Caco-2 (cell line): Measurements from ENCODE around the gene TXNRD2. TPM values are rescaled to one million over a fixed set of nuclear protein-coding genes. Genes with fewer than 3 reads are reported as not detected.
A peak's percentile ranks its signal among the peaks of the same experiment; 100 is the strongest.
"Not testable (repeated sequence)": the region's sequence is repeated elsewhere in the genome, so short reads cannot be mapped to it uniquely, and the experiment has no call there.

Source experiments
- BruUV-seq: library from RNA; stranded (reverse); fragments of 400-500 nt; replicated peaks from 2 replicates; lab custom pipeline; 2021; lab: Mats Ljungman, UMichigan
- CTCF ChIA-PET: fragments of 300-600 bp; sonication (Branson Sonifier 250); formaldehyde crosslinking; loops from one replicate; lab custom pipeline; 2022; ENCODE audit warnings: antibody characterized with exemption; lab: Charles Lee
- POLR2A ChIA-PET: fragments of 300-600 bp; sonication (Branson Sonifier 250); formaldehyde crosslinking; loops from one replicate; lab custom pipeline; 2022; ENCODE audit warnings: antibody characterized with exemption; lab: Charles Lee
- DNase-seq, 2 experiments: peaks; one replicate each; pipeline versions ENCODE4 v3.0.0 to v3.0.0-alpha.2; 2020 to 2022
- H3K27me3 ChIP-seq: replicated peaks from 2 replicates; pipeline ENCODE4 v1.6.0; 2011; ENCODE audit warnings: low read length; ENCODE audit not compliant: control insufficient read depth, insufficient read depth
- H3K36me3 ChIP-seq: 2 replicates; pipeline ENCODE4 v1.5.1; 2011; ENCODE audit warnings: low read length; ENCODE audit not compliant: control insufficient read depth, insufficient read depth
- H3K4me1 ChIP-seq: fragments of 250-450 bp; sonication (Bioruptor Pico); 2 replicates; pipeline ENCODE4 v1.5.1; 2020; ENCODE audit warnings: mild to moderate bottlenecking
- H3K4me3 ChIP-seq: 2 replicates; pipeline ENCODE4 v1.5.1; 2011; ENCODE audit warnings: low read depth, mild to moderate bottlenecking, control low read depth, low read length
- H3K9me3 ChIP-seq: fragments of 250-450 bp; sonication (Bioruptor Pico); 2 replicates; pipeline ENCODE4 v1.5.1; 2020; ENCODE audit warnings: mild to moderate bottlenecking, moderate library complexity
- H3K27ac Mint-ChIP-seq: one replicate; pipeline ENCODE4 v1.8.0; 2022; ENCODE audit warnings: mixed read lengths; ENCODE audit not compliant: unreplicated experiment
- H3K27me3 Mint-ChIP-seq: one replicate; pipeline ENCODE4 v1.8.0; 2022; ENCODE audit warnings: mixed read lengths; ENCODE audit not compliant: insufficient read depth, unreplicated experiment
- H3K36me3 Mint-ChIP-seq: one replicate; pipeline ENCODE4 v1.8.0; 2022; ENCODE audit warnings: mild to moderate bottlenecking, mixed read lengths; ENCODE audit not compliant: insufficient read depth, unreplicated experiment
- H3K4me1 Mint-ChIP-seq: one replicate; pipeline ENCODE4 v1.8.0; 2022; ENCODE audit warnings: low read depth, mixed read lengths; ENCODE audit not compliant: unreplicated experiment
- H3K4me3 Mint-ChIP-seq: one replicate; pipeline ENCODE4 v1.8.0; 2022; ENCODE audit warnings: mild to moderate bottlenecking, moderate library complexity, mixed read lengths; ENCODE audit not compliant: unreplicated experiment
- H3K9me3 Mint-ChIP-seq: one replicate; pipeline ENCODE4 v1.8.0; 2022; ENCODE audit warnings: mixed read lengths; ENCODE audit not compliant: unreplicated experiment
- intact Hi-C: fragments of 100-400 bp; cut with micrococcal nuclease; formaldehyde crosslinking; loops from one replicate; pipeline ENCODE4 v1.10.0; 2022; ENCODE audit not compliant: unreplicated experiment
- total RNA-seq: library from RNA; stranded (reverse); gene quantifications from 2 replicates; pipeline ENCODE4 v1.2.3, GENCODE V29; 2022
- TF ChIP-seq, protein P1 (sequence below), 2 experiments: fragments of 200-600 bp in 1 of 2; IDR thresholded peaks; 1 replicate in 1 of 2; 2 replicates in 1 of 2; pipeline versions ENCODE4 v1.5.1 to v1.8.0; 2011 to 2022; ENCODE audit warnings: antibody characterized with exemption in 1 of 2, control low read depth in 1 of 2, inconsistent platforms in 1 of 2, low read depth in 1 of 2, low read length in 1 of 2, mild to moderate bottlenecking in 1 of 2, moderate library complexity in 1 of 2; ENCODE audit not compliant: insufficient read depth in 1 of 2, severe bottlenecking in 1 of 2, unreplicated experiment in 1 of 2

The TXNRD2 gene
- total RNA-seq, 1 experiment from 2014 or later, result 44.8 TPM

DNA sequence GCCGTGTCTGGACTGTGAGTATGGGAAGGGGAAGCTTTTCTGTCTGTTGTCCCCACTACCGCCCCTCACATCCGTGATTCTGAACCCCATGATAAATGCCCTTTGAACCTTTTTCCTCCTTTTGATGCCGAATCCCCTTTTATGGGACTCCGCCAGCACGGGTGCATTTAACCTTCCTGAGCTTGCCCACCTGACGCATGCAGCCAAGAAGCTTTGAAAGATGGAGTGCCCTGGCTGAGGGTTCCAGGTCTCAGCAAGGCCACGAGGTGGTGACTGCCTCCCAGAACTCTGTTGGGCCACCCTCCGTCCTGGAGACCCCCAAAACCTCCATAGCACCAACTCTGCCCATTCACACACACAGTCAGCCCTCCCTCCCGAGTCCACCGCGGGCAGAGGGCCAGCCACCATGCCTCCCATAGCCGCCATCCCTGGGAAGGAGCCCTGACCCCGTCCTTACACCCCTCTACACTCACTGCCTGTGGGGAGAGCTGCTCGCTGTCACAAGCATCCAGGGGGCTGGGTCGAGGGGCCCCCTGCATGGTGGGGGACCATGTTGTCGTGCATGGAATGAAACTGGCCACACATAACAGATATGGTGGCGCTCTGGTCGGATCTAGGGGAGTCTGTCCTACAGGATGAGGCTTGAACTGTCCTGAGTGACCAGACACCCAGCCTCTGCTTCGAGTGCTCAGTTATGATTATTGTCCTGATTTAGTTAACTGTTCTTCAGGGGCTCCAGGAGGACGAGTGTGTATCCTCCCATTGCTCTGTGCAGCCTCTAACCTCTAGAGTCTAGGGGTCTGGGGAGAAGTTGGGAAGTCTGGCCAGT, 868 bp downstream of the TXNRD2 start:
- Mint-ChIP-seq H3K4me1 (peaks cover 13% of the 10 kb centered on the region), H3K9me3 (peaks cover 24% of the 10 kb centered on the region), H3K27me3 (no peaks in the 10 kb centered on the region), H3K36me3 (peaks cover 37% of the 10 kb centered on the region), H3K4me3 (peak overlapping the region; percentile 96), H3K27ac (peak overlapping the region; percentile 96)
- Histone ChIP-seq H3K36me3 (no peaks in the 10 kb centered on the region), H3K9me3 (no peaks in the 10 kb centered on the region; the same call in 1 of the 2 replicates), H3K27me3 (no peaks in the 10 kb centered on the region), H3K4me3 (peak overlapping the region; percentile 62), H3K4me1 (peaks cover 13% of the 10 kb centered on the region)
- intact Hi-C loops, result no loop called here
- DNase-seq, result no peak
- CTCF ChIA-PET, result interaction anchor here (0.5 to 2.9 kb wide), 3 partner anchors 13 to 184 kb away, joined by 3 to 17 read pairs (median 3); no protein-coding TSS in a partner anchor
- POLR2A ChIA-PET, result no interaction called here
- no TSS peak for BruUV-seq
- TF ChIP-seq, protein P1, sequence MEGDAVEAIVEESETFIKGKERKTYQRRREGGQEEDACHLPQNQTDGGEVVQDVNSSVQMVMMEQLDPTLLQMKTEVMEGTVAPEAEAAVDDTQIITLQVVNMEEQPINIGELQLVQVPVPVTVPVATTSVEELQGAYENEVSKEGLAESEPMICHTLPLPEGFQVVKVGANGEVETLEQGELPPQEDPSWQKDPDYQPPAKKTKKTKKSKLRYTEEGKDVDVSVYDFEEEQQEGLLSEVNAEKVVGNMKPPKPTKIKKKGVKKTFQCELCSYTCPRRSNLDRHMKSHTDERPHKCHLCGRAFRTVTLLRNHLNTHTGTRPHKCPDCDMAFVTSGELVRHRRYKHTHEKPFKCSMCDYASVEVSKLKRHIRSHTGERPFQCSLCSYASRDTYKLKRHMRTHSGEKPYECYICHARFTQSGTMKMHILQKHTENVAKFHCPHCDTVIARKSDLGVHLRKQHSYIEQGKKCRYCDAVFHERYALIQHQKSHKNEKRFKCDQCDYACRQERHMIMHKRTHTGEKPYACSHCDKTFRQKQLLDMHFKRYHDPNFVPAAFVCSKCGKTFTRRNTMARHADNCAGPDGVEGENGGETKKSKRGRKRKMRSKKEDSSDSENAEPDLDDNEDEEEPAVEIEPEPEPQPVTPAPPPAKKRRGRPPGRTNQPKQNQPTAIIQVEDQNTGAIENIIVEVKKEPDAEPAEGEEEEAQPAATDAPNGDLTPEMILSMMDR (IDR thresholded peaks at IDR 0.05; ENCODE audit: insufficient read depth in 1 of 2, low read depth in 1 of 2, low read length in 1 of 2, severe bottlenecking in 1 of 2, unreplicated experiment in 1 of 2), result no peak

DNA sequence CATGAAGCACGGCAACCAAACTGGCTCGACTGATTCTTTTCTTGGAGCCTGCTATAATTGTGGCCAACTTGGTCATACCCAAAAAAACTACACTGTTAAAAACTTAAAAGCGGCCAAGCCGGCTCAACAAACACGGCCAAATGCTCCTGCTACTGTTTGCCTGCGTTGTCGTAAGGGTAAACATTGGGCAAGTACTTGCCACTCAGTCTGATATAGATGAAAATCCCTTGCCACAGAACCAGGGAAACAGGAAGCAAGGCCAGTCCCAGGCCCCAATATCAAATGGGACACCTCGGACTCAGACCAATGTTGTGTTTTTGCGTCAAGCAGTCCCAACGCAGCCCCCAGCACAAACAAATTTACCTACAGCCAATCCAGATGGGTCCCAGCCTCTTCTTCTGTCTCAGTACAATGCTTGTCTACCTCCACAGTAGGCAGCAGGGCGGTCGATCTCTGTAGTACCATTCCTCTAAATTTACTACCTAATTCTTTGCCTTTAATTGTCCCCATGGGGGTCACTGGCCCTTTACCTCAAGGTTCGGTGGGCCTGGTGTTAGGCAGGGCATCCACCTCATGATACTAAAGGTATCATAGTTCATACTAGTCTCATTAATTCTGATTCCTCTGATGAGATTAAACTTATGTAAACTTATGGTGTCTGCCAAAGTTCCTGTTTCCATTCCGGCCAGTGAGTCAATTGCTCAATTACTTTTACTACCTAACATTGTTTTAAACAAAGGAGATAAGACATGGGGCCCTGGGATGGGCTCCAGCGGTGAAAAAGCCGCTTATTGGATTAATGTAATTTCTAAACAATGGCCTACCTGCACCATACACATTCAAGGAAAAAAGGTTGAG, 3.8 kb downstream of the TXNRD2 start:
- DNase-seq, result no peak
- H3K4me1 ChIP-seq, result peaks cover 11% of the 10 kb centered on the region
- no peaks in the 10 kb centered on the region for H3K36me3 ChIP-seq
- no peak overlapping the region for H3K4me3 ChIP-seq
- peaks cover 4% of the 10 kb centered on the region; the same call in 1 of the 2 replicates for H3K9me3 ChIP-seq
- POLR2A ChIA-PET, result no interaction called here
- Mint-ChIP-seq H3K27me3 (no peaks in the 10 kb centered on the region), H3K4me1 (peaks cover 7% of the 10 kb centered on the region), H3K36me3 (peaks cover 46% of the 10 kb centered on the region), H3K4me3 (no peak overlapping the region), H3K9me3 (peaks cover 28% of the 10 kb centered on the region), H3K27ac (peak overlapping the region; percentile 50)
- TF ChIP-seq, protein P1 (IDR thresholded peaks at IDR 0.05; ENCODE audit: insufficient read depth in 1 of 2, low read depth in 1 of 2, low read length in 1 of 2, severe bottlenecking in 1 of 2, unreplicated experiment in 1 of 2), result no peak
- BruUV-seq, result no TSS peak
- intact Hi-C loops, result no loop called here
- no peaks in the 10 kb centered on the region for H3K27me3 ChIP-seq
- CTCF ChIA-PET, result no interaction called here

DNA sequence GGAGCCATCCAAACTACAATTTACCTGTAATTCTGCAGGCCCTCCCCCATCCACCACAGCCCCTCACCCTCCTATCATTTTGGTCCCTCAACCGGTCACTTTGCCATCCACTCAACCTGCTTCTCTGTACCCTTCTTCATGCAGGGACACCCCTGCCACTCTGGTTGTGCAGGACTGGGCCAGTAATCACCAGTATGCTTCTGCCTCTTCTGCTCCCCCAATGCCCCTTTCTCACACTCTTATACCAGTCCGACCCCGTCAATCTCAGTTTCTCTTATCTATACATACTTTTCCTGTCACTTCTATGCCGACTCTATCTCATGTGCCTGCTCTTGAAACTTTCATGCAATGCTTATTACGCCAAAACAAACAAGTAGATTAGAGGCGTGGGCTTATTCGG, 5.1 kb downstream of the TXNRD2 start:
- no peaks in the 10 kb centered on the region for H3K27me3 Mint-ChIP-seq
- TF ChIP-seq, protein P1 (IDR thresholded peaks at IDR 0.05; ENCODE audit: insufficient read depth in 1 of 2, low read depth in 1 of 2, low read length in 1 of 2, severe bottlenecking in 1 of 2, unreplicated experiment in 1 of 2), result no peak
- ChIA-PET POLR2A (no interaction called here), CTCF (no interaction called here)
- H3K9me3 Mint-ChIP-seq, result peaks cover 28% of the 10 kb centered on the region
- no peaks in the 10 kb centered on the region for H3K36me3 ChIP-seq
- intact Hi-C loops, result no loop called here
- no TSS peak for BruUV-seq
- peaks cover 4% of the 10 kb centered on the region; the same call in 1 of the 2 replicates for H3K9me3 ChIP-seq
- peaks cover 7% of the 10 kb centered on the region; the same call in 1 of the 2 replicates for H3K4me1 ChIP-seq
- H3K4me3 Mint-ChIP-seq, result no peak overlapping the region
- peaks cover 7% of the 10 kb centered on the region for H3K4me1 Mint-ChIP-seq
- no peak for DNase-seq
- peaks cover 46% of the 10 kb centered on the region for H3K36me3 Mint-ChIP-seq
- H3K27me3 ChIP-seq, result no peaks in the 10 kb centered on the region
- H3K4me3 ChIP-seq, result no peak overlapping the region
- H3K27ac Mint-ChIP-seq, result peak overlapping the region; percentile 30

DNA sequence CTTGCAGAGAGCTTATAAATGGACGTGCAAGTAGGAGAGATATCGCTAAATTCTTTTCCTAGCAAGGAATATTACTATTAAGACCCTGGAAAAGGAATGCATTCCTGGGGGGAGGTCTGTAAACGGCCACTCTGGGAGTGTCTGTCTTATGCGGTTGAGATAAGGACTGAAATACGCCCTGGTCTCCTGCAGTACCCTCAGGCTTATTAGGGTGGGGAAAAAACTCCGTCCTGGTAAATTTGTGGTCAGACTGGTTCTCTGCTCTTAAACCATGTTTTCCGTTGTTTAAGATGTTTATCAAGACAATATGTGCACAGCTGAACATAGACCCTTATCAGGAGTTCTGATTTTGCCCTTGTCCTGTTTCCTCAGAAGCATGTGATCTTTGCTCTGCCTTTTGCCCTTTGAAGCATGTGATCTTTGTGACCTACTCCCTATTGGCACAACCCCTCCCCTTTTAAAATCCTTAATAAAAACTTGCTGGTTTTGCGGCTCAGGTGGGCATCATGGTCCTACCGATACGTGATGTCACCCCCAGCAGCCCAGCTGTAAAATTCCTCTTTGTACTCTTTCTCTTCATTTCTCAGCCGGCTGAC, 6.4 kb downstream of the TXNRD2 start:
- H3K4me1 Mint-ChIP-seq, intact Hi-C loops, H3K36me3 ChIP-seq, H3K27me3 Mint-ChIP-seq, BruUV-seq, CTCF ChIA-PET, H3K4me3 Mint-ChIP-seq, POLR2A ChIA-PET, H3K4me1 ChIP-seq, H3K27ac Mint-ChIP-seq, H3K27me3 ChIP-seq, H3K4me3 ChIP-seq, H3K9me3 ChIP-seq: not testable (repeated sequence)
- Mint-ChIP-seq H3K36me3 (peaks cover 46% of the 10 kb centered on the region), H3K9me3 (peaks cover 28% of the 10 kb centered on the region)
- peak in 1 of 2 experiments; percentile 52 for DNase-seq
